GM19035 (cell line): Measurements from ENCODE around the gene IGF2.

Experiments used
- ATAC-seq: cut with Tn5 transposase; IDR thresholded peaks from one replicate; pipeline ENCODE4 v1.9.1; 2021; ENCODE audit not compliant: unreplicated experiment

Gene IGF2

DNA sequence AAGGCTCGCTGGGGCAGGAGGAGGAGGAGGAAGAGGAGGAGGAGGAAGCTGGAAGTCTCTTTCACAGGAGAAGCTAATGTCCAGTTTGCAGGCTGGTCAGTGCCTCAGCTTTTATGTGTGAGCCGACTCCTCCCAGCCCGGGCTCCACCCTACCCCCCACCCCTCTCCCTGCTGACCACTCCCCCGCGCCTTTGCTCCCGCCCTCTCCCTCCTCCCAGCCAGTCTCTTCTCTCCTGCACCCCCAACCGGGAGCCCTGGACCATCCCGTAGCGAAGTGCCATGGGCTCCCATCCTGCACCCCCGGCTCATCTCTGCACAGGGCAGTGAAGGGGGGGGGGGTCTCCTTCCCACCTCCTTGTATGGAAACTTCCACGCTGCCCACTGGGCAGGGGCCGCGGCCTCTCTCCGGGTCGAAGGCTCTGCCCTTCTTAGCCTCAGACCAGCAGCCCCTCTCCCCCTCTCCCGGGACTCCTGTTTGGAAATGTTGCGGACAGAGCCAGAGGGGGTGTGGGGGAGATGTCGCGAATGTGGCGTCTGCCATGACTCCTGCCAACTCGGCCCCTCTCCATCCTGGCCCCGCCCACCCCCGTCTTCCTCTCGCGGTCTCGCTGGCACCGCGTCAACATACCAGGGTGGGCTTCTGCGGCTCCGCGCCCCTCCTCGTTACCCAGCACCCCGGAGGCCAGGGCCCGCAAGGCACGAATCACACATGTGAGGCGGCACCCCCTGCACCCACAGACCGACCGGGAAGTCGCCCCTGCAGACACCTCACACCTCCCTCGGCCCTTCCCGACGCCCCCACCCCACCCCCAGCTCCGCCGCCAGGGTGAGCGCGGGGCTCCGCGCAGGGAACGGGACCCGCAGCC lies 1.8 kb downstream of the IGF2 start:
- ATAC-seq = no peak

DNA sequence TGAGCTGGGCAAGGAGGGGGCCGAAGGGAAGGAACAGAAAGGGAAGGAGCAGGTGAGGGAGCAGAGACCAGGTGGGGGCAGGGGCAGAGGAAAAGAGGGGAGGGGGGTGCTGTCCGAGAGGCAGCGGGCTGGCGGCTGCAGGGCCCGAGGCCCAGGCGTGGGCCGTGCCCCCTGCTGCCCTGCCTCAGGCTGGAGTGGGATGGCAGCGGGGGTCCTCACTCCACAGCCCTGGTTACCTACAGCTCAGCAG lies 2.3 kb downstream of the IGF2 start:
- ATAC-seq = no peak

DNA sequence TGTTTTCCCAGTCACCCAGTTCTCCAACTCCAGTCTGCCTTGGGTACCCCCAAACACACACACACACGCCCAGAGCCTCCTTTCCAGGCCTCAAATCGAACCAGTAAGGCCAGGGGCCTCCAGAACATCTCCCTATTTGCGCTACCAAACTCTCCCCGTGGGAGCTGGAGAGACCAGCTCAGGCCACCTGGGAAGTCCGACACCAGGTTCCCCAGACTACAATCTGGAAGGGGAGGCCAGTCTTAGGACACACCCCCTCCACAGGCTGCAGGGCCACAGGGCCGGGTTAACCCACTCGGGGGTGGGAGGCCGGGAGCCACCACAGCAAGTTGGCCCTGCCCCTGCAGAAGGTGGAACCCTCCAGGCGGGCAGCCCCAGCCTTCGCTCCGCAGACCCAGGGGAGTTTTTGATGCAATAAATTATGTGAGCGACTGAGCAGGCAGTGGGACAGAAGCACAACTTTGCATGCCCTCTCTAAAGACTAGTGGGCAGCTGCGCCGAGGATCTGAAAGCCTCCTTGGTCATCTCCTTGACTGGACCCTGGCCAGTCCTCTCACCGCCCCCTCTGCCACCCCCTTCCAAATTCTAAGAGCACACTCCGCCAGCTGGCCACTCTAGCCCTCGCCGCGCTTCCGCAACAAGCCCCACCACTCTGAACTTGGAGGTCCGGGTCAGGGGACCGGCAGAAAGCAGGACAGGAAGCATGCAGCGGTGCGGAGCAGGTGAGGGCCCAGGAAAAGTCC lies 2.8 kb downstream of the IGF2 start:
- no peak for ATAC-seq

DNA sequence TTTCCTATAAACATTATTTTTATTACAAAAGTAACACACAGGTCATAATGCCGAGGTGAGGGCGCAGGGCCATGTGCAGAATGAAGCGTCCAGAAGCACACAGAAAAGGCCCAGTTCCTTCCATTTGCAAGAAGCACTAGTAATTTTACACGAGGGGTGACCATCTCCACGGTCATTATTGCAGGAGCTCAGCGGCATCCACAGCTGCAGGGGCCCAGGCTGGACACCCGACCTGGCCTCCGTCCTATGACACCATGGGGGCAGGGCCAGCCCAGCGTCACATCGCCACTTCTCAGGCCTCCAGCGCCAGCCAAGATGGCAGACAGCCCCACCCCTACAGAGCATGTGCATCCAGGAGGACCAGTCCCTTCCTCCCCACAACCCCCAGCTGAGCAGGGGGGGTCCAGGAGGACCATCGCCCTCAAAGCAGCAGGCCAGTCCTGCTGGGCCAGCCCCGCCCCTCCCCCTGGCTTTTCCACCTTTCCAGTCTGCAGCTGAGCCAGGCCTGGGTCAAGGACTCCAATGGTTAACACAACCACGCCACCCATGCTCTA lies 3.5 kb downstream of the IGF2 start:
- no peak for ATAC-seq

DNA sequence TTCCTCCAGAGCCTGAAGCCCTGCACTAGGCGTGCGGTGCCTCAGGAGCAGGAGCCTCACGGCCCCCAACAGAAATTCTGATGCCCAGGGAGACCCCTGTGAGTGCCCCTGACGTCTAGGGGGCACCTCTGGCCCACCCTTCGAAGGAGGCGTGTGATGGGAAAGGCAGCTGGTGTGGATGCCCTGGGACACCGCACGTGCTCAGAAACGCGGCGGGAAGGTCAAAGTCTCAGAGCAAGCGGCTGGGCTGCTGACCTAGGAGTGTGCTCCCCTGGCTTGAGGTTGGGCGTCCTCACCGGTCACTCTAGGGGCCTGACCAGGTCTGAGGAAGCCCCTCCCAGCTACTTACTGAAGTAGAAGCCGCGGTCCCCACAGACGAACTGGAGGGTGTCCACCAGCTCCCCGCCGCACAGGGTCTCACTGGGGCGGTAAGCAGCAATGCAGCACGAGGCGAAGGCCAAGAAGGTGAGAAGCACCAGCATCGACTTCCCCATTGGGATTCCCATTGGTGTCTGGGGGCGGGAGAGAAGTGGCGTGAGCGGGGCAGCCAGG lies 4.1 kb downstream of the IGF2 start:
- no peak for ATAC-seq

DNA sequence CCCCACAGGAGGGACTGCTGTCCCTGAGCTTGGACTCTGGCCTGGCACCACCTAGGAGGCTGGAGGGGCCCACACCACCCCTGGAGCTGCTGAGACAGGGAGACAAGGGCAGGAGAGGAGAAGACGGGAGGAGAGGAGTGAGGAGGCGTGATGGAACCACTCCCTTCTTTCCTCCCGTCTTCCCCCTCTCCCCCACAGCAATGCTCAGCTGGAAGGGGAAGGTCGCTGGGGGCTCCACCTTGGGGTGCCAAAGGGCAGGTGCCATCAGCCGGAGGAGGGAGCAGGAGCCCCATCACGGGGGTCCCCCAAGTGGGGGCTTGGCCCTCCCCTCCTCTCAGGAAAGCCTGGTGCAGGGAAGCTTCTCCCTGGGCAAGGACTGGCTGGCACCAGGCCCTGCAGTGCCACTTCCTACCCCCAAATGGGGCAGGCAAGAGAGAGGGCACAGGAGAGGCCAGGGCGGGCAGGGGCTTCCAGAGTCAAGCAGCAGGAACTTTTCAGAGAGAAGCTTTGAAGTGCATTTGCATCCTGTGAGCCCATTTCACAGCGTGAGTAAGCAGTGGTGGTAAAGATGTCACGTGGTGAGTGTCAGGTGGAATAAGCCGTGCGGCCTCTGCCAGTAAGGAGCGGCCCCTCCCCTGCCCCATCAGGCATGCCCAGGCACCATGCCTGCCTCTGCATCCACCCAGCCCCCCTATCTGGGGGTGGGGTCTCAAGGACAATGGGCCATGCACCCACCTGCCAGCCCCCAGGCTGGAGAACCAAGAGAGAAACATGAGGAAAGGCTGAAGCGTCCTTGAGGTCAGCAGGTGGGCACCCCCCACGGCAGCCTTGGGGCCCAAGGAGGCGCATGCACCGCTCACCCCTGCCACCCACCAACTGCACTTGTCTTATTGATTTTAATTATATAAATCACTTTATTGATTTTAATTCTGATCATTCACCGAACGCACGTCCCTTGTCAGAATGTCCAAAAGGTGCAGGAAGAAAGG lies 4.9 kb downstream of the IGF2 start:
- no peak for ATAC-seq

DNA sequence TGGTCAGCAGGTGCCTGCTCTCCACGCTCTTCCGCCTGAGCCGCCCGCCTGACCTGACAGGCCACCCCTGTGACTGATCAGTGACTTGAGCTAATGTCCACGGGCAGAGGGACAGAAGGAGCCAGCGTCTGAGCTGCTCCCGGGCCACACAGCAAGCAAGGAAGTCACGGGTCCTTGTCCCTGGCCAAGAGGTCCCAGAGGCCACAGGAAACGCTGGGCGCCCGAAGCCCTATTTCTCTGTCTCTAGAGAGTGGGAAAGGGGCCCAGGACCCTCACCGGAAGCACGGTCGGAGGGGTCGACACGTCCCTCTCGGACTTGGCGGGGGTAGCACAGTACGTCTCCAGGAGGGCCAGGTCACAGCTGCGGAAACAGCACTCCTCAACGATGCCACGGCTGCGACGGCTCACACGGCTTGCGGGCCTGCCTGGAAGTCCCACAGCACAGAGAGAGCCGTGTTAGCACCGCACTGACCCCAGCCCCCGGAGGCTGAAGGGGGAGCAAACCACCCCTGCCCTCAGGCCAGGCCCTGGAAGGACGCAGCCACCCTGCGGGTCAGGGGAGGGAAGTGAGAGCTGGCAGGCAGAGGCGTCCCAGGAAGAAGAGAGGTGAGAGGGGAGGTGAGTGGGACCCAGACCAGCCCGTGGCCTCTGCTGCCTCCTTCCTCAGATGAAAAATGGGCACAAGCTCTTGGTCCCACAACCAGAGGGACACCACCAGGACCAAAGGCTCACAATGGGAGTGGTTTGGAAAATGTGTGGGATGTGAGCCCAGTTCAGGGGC lies 5.8 kb downstream of the IGF2 start:
- ATAC-seq = no peak

DNA sequence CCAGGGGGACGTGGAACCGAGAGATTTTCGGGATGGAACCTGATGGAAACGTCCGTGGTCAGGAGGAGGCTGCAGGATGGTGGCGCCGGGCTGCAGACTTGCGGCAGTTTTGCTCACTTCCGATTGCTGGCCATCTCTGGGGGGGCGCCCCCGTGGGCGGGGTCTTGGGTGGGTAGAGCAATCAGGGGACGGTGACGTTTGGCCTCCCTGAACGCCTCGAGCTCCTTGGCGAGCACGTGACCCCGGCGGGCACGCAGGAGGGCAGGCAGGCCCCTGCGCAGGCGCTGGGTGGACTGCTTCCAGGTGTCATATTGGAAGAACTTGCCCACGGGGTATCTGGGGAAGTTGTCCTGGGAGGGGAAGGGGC lies 6.3 kb downstream of the IGF2 start:
- ATAC-seq = no peak

DNA sequence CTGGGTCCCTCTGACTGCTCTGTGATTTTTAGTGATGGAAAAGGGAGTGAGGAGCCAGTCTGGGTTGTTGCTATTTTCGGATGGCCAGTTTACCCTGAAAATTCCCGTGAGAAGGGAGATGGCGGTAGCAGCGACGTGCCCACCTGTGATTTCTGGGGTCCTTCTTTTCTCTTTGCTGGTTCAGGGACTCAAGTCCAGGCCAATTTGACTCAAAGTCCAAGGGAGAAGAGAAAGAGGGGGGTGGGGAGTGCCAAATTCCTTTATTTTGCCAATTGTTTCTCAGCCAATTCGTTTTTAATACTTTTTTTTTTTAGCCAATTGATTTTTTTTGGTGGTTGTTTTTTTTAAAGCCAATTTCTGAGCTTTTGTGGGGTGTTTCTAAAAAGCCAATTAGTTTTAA lies 6.9 kb downstream of the IGF2 start:
- ATAC-seq = no peak

DNA sequence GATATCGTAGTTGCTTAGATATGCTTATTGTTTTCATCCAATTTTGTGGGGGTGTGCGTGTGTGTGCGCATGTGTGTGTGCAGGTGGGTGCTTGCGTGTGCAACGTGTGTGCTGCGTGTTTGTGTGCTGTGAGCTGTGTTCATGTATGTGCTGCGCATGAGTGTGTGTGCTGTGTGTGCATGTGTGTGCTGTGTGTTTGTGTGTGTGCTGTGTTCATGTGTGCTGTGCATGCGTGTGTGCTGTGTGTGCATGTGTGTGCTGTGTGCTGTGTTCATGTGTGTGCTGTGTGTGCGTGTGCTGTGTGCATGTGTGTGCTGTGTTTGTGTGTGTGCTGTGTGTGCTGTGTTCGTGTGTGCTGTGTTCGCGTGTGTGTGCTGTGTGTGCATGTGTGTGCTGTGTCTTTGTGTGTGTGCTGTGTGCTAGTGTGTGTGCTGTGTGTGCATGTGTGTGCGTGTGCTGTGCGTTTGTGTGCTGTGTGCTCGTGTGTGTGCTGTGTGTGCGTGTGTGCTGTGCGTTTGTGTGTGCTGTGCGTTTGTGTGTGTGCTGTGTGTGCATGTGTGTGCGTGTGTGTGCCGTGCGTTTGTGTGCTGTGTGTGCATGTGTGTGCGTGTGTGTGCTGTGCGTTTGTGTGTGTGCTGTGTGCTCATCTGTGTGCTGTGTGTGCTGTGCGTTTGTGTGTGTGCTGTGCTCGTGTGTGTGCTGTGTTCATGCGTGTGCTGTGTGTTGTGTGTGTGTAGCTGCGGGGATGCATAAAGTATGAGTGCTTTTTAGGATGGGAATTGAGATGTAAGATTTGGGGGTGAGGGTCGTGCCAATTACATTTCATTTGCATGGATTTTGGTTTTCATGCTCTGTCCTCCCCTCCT lies 7.6 kb downstream of the IGF2 start:
- ATAC-seq = no peak

DNA sequence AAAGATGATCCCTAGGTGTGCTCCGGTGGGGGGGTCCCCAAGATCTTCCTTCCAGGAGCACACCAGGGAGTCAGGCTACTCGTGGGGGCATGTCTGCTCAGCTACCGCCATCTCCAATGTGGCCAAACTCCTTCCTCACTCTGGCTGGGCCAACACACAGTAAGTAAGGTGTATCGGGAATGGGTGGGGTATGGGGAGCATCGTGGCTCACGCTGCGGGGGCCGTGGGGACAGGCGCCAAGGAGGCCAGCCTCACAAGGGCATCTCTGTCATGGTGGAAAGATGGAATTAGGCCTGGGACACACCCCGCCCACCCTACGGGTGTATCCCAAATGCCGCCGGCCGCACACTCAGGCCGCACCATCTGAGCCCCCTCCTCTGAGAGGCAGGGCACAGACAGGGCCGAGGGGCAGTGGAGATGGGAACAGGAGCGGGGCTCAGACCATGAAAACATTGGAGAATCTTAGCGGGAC lies 8.3 kb downstream of the IGF2 start:
- no peak for ATAC-seq

DNA sequence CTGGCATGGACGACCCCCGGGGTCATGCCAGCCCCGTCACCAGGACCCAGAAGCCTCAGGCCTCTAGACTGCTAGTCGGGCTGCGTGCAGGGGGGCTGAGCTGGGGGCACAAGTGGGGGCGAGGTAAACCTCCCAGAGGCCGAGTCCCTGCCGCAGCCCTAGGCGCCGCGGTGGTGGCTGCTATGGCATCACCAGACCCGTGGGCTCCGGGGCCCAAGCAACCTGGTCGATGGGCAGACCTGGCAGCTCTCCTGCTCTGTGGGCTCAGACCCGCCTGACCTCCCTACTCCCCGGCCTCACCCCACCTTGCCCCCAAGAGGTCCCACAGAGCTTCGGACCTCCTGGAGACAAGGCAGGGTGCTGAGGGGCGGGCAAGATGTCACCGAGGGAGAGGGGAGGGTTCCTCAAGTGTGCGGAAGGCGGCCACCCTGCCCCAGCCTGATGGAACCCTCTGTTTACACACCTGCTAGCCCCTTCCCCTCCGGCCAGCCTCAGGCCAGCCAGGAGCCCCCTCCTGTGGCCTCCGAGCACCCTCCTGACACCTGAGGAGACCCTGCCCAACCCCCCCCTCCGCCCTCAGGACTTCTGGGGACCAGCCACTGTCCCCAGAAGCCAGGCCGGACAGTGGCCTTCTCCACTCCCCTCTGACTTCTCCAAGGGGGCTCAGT lies 9.4 kb downstream of the IGF2 start:
- ATAC-seq = no peak

DNA sequence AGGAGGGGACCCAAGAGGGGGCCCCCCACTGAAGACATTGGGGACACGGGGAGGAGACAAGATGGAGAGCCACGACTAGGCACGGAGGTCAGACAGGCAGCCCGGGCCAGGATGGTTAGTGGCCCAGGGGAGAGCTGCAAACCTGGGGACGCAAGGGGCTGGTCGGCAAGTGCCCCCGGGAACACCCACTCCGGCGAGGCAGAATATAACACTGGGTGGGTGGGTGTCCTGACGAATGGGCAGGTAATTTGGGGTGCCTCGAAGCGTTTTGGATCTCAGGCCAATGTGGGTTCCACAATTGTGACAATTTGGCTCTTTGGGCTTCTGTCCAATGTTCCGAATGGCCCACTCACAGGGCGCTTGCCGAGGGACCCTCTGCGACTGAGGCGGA lies 9.9 kb downstream of the IGF2 start:
- ATAC-seq = no peak

DNA sequence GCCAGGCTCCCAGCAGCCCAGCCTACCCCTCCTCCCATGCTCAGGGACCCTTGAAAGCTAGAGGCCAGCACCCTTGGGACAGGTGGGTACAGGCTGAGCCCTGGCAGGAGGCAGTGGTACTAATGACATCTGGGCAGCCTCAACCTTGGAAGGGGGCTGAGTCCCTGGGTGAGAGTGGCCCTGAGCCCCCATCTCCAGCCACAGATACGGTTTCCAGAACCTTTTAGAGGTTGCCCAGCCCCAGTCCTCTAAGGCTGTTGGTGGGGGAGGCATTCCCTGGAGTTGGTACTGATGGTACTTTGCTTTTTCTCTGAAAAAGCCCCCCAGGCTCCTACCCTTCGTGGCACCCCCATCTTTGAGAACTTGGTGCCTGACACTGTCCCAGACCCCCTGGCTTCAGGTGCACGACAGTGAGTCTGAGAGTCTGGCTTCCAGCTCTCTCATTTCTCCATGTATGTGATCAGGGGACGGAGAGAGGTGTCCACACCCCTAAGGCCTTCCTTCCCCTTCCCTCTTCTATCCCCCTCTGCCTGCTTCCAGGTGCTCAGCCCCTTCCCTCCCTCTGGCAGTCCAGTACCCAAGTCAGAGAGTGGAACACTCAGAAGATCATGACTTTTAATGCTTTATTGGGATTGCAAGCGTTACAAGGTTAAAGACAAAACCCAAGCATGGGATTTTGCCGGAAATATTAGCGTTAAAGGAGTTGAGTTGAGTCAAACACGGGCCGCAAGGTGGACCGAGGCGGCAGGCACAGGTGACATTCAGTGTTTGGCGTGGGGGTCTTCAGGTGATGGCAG lies 10.5 kb downstream of the IGF2 start:
- no peak for ATAC-seq

DNA sequence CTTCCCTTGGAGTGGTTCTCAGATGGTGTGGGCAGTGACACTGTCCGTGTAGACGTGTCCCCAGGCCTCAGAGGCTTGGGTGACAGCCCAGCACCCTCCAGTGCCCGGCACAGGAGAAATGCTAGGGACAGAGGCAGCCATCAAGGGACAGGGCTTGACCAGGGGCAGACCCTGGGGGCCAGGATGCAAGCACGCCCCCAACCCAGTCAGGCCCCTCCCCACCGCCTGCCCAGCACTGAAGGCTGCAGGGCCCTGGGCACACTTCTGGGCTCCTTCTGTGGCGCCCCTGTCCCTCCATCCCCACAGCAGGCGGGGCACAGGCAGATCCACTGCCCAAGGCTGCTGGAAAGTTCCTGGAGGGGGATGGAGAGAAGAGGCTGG lies 11.1 kb downstream of the IGF2 start:
- no peak for ATAC-seq

DNA sequence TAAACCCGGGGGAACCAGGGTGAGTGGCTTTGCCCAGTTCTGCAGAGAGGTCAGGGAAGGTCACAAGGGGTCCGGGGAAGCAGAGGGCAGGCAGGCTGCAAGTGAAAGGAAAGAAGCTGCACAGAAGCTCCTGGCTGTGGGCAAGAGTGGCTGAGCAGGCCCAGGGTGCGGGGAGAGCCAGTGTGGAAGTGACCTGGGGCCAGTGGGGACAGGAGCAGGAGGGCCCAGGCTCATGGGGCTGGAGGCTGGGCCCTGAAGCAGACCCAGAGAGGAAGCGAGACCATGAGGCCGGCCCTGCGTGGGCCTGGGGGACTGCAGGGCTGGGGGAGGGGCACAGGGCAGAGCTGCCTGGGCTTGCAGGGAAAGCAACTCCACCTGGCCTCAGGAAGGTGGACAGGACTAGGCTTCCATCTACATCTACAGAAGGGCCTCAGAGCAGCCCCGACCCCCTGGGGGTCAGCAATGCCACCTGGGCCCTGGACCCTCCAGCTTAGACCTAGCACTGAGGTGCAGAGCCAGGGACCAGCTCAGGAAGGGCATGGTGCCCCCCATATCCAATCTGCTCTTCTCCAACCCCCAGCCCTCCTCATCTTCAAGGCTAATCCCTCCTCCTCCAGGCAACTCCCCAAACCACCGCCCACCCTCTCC lies 11.6 kb downstream of the IGF2 start:
- ATAC-seq = no peak

DNA sequence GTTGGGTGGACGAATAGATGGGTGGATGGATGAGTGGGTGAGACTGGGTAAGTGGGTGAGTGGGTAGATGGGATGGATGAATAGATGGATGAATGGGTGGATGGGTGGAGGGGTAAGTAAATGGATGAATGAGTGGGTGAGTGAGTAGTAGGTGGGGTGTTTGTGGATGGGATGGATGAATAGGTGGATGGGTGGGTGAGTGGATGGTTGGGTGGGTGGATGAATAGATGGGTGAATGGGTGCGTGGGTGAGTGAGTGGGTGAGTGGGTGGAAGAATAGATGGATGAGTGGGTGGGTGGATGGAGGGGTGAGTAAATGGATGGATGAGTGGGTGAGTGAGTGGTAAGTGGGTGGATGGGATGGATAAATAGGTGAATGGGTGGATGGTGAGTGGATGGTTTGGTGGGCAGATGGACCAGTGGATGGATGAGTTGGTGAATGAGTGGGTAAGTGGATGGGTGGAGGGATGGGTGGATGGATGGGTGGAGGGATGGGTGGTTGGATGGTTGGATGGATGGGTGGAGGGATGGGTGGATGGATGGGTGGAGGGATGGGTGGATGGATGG lies 12.6 kb downstream of the IGF2 start:
- no peak for ATAC-seq
